Adrenal gland (tissue), 12 donors: ENCODE results near the gene AQP1. TPM values are rescaled to one million over a fixed set of nuclear protein-coding genes. Genes with fewer than 3 reads are reported as not detected.
A peak's percentile ranks its signal among the peaks of the same experiment; 100 is the strongest.

Experiments used
- DNase-seq, 7 donors: peaks; one replicate each; pipeline ENCODE4 v3.0.0-alpha.2; 2019 to 2020
- H3K27ac ChIP-seq, 5 donors: fragments of 200-600 bp; sonication (generic) in 4 of 5; 1 replicate in 3 of 5; 2 replicates in 2 of 5; pipeline versions ENCODE4 v1.5.1 to v1.8.0; 2016 to 2020; ENCODE audit warnings: mild to moderate bottlenecking in 1 of 5
- H3K27me3 ChIP-seq: fragments of 200-600 bp; 2 replicates; pipeline ENCODE4 v1.8.0; 2021
- H3K36me3 ChIP-seq, 2 donors: fragments of 200-600 bp; replicated peaks in 1 of 2; 1 replicate in 1 of 2; 2 replicates in 1 of 2; pipeline versions ENCODE4 v1.5.1 to v1.8.0; 2018 to 2022
- H3K4me1 ChIP-seq, 2 donors: fragments of 200-600 bp; replicated peaks in 1 of 2; 1 replicate in 1 of 2; 2 replicates in 1 of 2; pipeline versions ENCODE4 v1.5.1 to v1.8.0; 2018 to 2021
- H3K4me3 ChIP-seq, 4 donors: fragments of 200-600 bp; sonication (generic) in 3 of 4; one replicate each; pipeline ENCODE4 v1.5.1; 2016 to 2018
- H3K9me3 ChIP-seq, 3 donors: fragments of 200-600 bp; sonication (generic) in 1 of 3; replicated peaks in 1 of 3; 1 replicate in 2 of 3; 2 replicates in 1 of 3; pipeline versions ENCODE4 v1.5.1 to v1.8.0; 2016 to 2021
- CTCF ChIP-seq, 6 experiments: fragments of 450-650 bp in 4 of 6; fragments of 200-600 bp in 2 of 6; sonication (generic) in 1 of 6; IDR thresholded peaks; 1 replicate in 5 of 6; 2 replicates in 1 of 6; pipeline versions ENCODE4 v1.5.1 to v1.8.0; 2016 to 2021; ENCODE audit warnings: antibody characterized with exemption in 6 of 6, mild to moderate bottlenecking in 2 of 6, moderate library complexity in 1 of 6
- POLR2A ChIP-seq, 2 donors: fragments of 450-650 bp; IDR thresholded peaks; one replicate each; pipeline ENCODE4 v1.6.1; 2017; ENCODE audit warnings: antibody characterized with exemption in 2 of 2, mild to moderate bottlenecking in 2 of 2, moderate library complexity in 1 of 2
- WGBS, 4 donors: extraction: QIAGEN DNeasy Blood & Tissue Kit in 2 of 4; methylation state at CpG; one replicate each; pipeline versions ENCODE4 v1.1.5 to v1.1.7; 2013 to 2017; 5-methylcytosine and 5-hydroxymethylcytosine counted together
- intact Hi-C, 2 donors: fragments of 100-400 bp; cut with DNase I; formaldehyde crosslinking; loops; one replicate each; pipeline versions ENCODE4 v1.14.1 to v1.15.0; 2022 to 2023
- polyA plus RNA-seq, 3 donors: library from polyadenylated mRNA; stranded (reverse); fragments of 200-250 nt in 2 of 3; fragments of 350-450 nt in 1 of 3; fragmentation: Illumina TruSeq in 1 of 3; extraction: RNeasy Lipid Tissue Mini Kit (QIAGEN cat#74804) in 1 of 3; gene quantifications; one replicate each; pipeline ENCODE4 v1.2.3, GENCODE V29; 2013 to 2014
- total RNA-seq, 9 donors: library from RNA; depleted of rRNA in 4 of 9; stranded (reverse); fragments of >200 nt in 4 of 9; fragments of 120-200 nt in 1 of 9; fragmentation: NEBNext Ultra II Directional in 1 of 9; extraction: Animal tissue kit (Norgen Biotek cat#: 25700) in 1 of 9; gene quantifications; one replicate each; pipeline versions ENCODE4 v1.1.0 to v1.2.4, GENCODE V29; 2013 to 2023
- donor health status: healthy with polysubstance abuse.
- donor health status: Bipolar disorder and iron deficiency.
- donor health status: DM: yes; HTN: yes; CAD: no.
- donor health status: DM: no; HTN: no; CAD: no.
- donor health status: DM: no; HTN: no; CAD: no.
- donor health status: DM: yes; HTN: yes; CAD: no.

The AQP1 gene
- total and polyA plus RNA-seq, 12 donors, result 7.6 to 77.4 (median 40.5) TPM

- WGBS, 4 donors, result 93 to 96% (median 95%) methylated on average over 11 to 19 of the region's 19 CpGs
These were observed 11.5 kb downstream of the AQP1 start for GRCh38 chr7:30923009-30923773.

GRCh38 chr7:30923774-30924413 is 12.2 kb downstream of the AQP1 start:
- Histone ChIP-seq H3K27ac (no peak overlapping the region), H3K36me3 (no peaks in the 10 kb centered on the region), H3K4me3 (no peak overlapping the region), H3K9me3 (no peaks in the 10 kb centered on the region), H3K4me1 (peaks cover 0 to 17% of the 10 kb centered on the region in 2 donors), H3K27me3 (no peaks in the 10 kb centered on the region)
- WGBS, 4 donors, result 87 to 88% (median 88%) methylated on average over 12 to 13 of the region's 13 CpGs
- intact Hi-C loops, result no loop called here
- TF ChIP-seq CTCF (IDR thresholded peaks at IDR 0.05) (no peak), POLR2A (IDR thresholded peaks at IDR 0.05) (no peak)
- DNase-seq, result peak in 3 of 7 donors; percentile 8 to 43 (median 13)

More at GRCh38 chr7:30923009-30923773, 11.5 kb downstream of the AQP1 start:
- Histone ChIP-seq H3K4me3 (no peak overlapping the region), H3K4me1 (peaks cover 0 to 17% of the 10 kb centered on the region in 2 donors), H3K27me3 (no peaks in the 10 kb centered on the region), H3K9me3 (no peaks in the 10 kb centered on the region), H3K36me3 (no peaks in the 10 kb centered on the region), H3K27ac (no peak overlapping the region)
- TF ChIP-seq CTCF (IDR thresholded peaks at IDR 0.05) (no peak), POLR2A (IDR thresholded peaks at IDR 0.05) (no peak)
- peak in 4 of 7 donors; percentile 5 to 45 (median 14) for DNase-seq
- intact Hi-C loops, result no loop called here

GRCh38 chr7:30924624-30925023 is 13.0 kb downstream of the AQP1 start:
- intact Hi-C loops, result no loop called here
- Histone ChIP-seq H3K27ac (no peak overlapping the region), H3K4me1 (peaks cover 0 to 17% of the 10 kb centered on the region in 2 donors), H3K27me3 (no peaks in the 10 kb centered on the region), H3K36me3 (no peaks in the 10 kb centered on the region), H3K9me3 (no peaks in the 10 kb centered on the region), H3K4me3 (no peak overlapping the region)
- no peak for TF ChIP-seq CTCF (IDR thresholded peaks at IDR 0.05)
- peak in 2 of 7 donors; percentile 14 to 36 for DNase-seq

GRCh38 chr7:30925117-30925516 is 13.5 kb downstream of the AQP1 start:
- peak in 2 of 7 donors; percentile 3 to 39 for DNase-seq
- H3K36me3 ChIP-seq, result no peaks in the 10 kb centered on the region
- TF ChIP-seq CTCF (IDR thresholded peaks at IDR 0.05) (no peak), POLR2A (IDR thresholded peaks at IDR 0.05) (no peak)
- H3K27me3 ChIP-seq, result no peaks in the 10 kb centered on the region
- peaks cover 0 to 16% of the 10 kb centered on the region in 2 donors for H3K4me1 ChIP-seq
- H3K4me3 ChIP-seq, result no peak overlapping the region
- intact Hi-C loops, result no loop called here
- no peak overlapping the region for H3K27ac ChIP-seq
- no peaks in the 10 kb centered on the region for H3K9me3 ChIP-seq
- 71 to 88% (median 79%) methylated on average over 2 of the region's 2 CpGs for WGBS, 4 donors
